K562 (cell line): ENCODE data around the gene STAT4.

Experiments
- CTCF ChIP-seq, 3 experiments: IDR thresholded peaks in 2 of 3; conservative IDR thresholded peaks in 1 of 3; 2 replicates each; pipeline ENCODE4 v1.5.1; 2011 to 2012; ENCODE audit warnings: low read length in 3 of 3, mild to moderate bottlenecking in 3 of 3, control low read depth in 2 of 3, improper control_type of control experiment in 1 of 3, inconsistent platforms in 1 of 3, low read depth in 1 of 3, mixed read lengths in 1 of 3, moderate library complexity in 1 of 3; ENCODE audit not compliant: insufficient read depth in 2 of 3
- POLR2AphosphoS5 ChIP-seq: IDR thresholded peaks from 2 replicates; pipeline ENCODE4 v1.6.1; 2011; ENCODE audit warnings: mild to moderate bottlenecking, low read depth, low read length, moderate library complexity; ENCODE audit not compliant: control insufficient read depth, insufficient read depth
- UBTF ChIP-seq, 2 experiments: IDR thresholded peaks; 2 replicates each; pipeline ENCODE4 v1.6.1; 2012; ENCODE audit warnings: improper control_type of control experiment in 2 of 2, low read depth in 2 of 2, low read length in 2 of 2, borderline replicate concordance in 1 of 2

- TF ChIP-seq UBTF (IDR thresholded peaks at IDR 0.05; ENCODE audit: borderline replicate concordance in 1 of 2, low read depth in 2 of 2, low read length in 2 of 2) (no peak), CTCF (IDR thresholded peaks at IDR 0.05 in 2 of 3, conservative IDR thresholded peaks at IDR 0.05 in 1 of 3; ENCODE audit: insufficient read depth in 2 of 3, low read depth in 1 of 3, low read length in 3 of 3) (no peak), POLR2AphosphoS5 (0 out of 2 replicates have a peak, but pooled peaks have one; percentile 34)
Observed at GRCh38 chr2:191023235-191023679, 127.5 kb downstream of the STAT4 start.
